ENCODE results near the gene ABCA2.
"Not testable (repeated sequence)": the region's sequence is repeated elsewhere in the genome, so short reads cannot be mapped to it uniquely, and the experiment has no call there.

Gene ABCA2

DNA sequence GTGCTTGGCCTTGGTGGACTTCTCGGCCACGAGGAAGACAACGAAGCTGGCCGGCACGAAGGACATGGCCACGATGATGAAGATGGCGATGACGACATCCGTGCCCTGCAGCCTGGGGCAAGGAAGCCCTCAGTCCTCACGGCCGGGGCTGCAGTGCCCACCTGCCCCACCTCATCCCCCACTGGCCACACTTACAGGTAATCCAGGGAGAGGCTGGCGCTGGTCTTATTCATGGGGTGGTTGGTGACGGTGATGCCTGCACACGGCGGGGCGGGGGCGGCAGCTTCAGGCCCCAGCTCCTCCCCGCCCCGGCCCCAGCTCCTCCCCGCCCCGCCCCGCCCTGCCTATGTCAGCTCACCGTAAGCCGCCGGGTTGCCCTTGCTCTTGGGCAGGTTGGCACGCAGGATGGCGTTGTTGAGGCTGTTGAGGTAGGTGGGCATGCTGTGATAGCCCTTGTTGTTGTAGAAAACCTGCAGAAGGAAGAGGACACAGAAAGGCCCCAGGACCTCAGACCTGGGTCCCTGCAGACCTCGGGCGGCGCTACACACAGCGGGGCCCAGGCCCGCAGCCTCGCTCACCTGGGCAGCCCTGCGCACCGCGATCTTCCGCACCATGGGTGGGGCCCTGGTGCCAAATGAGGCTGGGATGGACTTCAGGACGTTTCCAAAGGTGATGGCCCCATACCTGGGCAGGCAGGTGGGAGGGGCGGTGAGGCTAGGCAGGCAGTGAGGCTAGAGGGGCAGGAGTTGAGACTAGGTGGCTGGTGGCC is 15.9 kb downstream of the ABCA2 start:
- no peak overlapping the region for H3K4me3 ChIP-seq (ENCODE audit: low read depth, low read length)
- no peaks in the 10 kb centered on the region for H3K27me3 ChIP-seq (ENCODE audit: control insufficient read depth, insufficient read depth, low read length)
- H3K4me1 ChIP-seq (ENCODE audit: control insufficient read depth, insufficient read depth, low read length) = no peaks in the 10 kb centered on the region
- no peaks in the 10 kb centered on the region for H3K9me3 ChIP-seq (ENCODE audit: control insufficient read depth, insufficient read depth, low read length)
- H3K9ac ChIP-seq (ENCODE audit: low read depth, low read length) = no peak overlapping the region
- no peaks in the 10 kb centered on the region for H3K36me3 ChIP-seq (ENCODE audit: control insufficient read depth, insufficient read depth, low read length)
- no peak overlapping the region for H3K27ac ChIP-seq (ENCODE audit: low read depth, low read length)

DNA sequence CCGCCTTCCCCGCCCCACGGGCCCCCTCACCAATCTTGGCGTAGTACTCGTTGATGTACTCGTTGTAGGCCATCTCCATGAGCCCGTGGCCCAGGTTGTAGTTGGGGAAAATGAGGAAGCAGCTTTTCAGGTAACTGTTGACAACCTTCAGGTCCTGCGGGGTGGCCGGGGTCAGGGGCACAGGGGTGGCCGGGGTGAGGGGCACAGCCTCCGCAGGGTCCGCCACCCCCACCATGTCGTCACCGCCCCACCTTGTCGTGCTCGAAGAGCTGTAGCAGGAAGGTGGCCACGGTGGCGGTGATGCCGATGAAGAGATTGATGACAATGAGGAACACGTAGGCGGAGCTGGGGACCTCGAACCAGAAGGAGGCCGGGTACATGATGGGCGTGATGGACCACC is 16.9 kb downstream of the ABCA2 start:
- Histone ChIP-seq H3K4me1 (ENCODE audit: control insufficient read depth, insufficient read depth, low read length) (no peaks in the 10 kb centered on the region), H3K27me3 (ENCODE audit: control insufficient read depth, insufficient read depth, low read length) (no peaks in the 10 kb centered on the region), H3K4me3 (ENCODE audit: low read depth, low read length) (no peak overlapping the region), H3K9ac (ENCODE audit: low read depth, low read length) (no peak overlapping the region), H3K36me3 (ENCODE audit: control insufficient read depth, insufficient read depth, low read length) (no peaks in the 10 kb centered on the region), H3K9me3 (ENCODE audit: control insufficient read depth, insufficient read depth, low read length) (no peaks in the 10 kb centered on the region), H3K27ac (ENCODE audit: low read depth, low read length) (no peak overlapping the region)

DNA sequence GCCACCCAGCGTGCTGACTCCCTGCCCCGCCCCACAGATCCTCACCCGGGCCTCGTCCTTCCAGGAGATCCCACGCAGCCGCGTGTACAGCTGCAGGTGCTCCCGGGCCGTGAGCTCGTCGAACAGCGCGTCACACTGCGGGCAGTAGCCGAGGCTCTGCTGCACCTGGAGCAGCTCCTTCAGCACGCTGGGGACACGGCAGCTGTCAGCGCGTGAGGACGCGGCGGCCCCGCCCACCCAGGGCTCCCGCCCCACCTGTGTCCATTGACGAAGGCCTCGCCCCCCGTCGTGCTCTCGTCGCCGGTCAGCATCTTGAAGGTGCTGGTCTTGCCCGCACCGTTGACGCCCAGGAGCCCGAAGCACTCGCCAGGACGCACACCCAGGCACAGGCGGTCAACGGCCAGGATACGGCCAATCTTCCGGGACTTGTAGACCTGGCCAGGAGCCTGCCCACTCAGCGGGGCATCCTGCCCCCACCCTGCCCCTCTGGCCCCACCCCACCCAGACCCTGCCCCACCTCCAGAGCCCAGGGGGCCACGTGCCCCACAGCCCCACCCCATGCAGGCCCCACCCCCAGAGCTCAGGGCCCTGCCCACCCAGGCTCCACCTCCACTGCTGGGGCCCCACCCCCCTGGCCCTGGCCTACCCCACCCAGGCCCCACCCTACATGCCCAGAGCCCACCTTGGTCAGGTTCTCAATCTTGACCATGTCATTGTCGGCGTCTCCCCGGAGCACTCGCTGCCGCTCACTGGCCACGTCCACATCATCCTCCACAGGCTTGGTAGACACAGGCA is 17.9 kb downstream of the ABCA2 start:
- Histone ChIP-seq H3K27me3 (ENCODE audit: control insufficient read depth, insufficient read depth, low read length) (no peaks in the 10 kb centered on the region), H3K9ac (ENCODE audit: low read depth, low read length) (no peak overlapping the region), H3K4me3 (ENCODE audit: low read depth, low read length) (no peak overlapping the region), H3K36me3 (ENCODE audit: control insufficient read depth, insufficient read depth, low read length) (no peaks in the 10 kb centered on the region), H3K4me1 (ENCODE audit: control insufficient read depth, insufficient read depth, low read length) (no peaks in the 10 kb centered on the region), H3K9me3 (ENCODE audit: control insufficient read depth, insufficient read depth, low read length) (no peaks in the 10 kb centered on the region), H3K27ac (ENCODE audit: low read depth, low read length) (no peak overlapping the region)

DNA sequence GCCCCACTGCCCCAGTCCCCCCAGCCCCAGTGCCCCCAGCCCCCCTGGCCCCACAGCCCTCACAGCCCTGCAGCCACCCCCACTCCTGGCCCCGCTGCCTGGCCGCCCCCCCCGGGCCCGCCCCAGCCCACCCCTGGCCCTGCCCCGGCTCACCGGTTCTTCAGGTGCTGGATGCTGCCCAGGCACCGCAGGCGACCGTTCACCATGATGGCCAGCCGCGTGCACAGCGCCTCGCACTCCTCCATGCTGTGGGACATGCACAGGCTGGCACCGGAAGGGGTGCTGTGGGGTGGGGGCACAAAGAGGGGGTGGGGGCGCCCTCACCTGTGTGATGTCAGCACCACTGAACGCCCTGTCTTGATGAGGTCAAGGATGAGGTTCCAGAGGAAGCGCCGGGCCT is 18.8 kb downstream of the ABCA2 start:
- H3K36me3 ChIP-seq (ENCODE audit: control insufficient read depth, insufficient read depth, low read length) = no peaks in the 10 kb centered on the region
- no peak overlapping the region for H3K9ac ChIP-seq (ENCODE audit: low read depth, low read length)
- H3K4me1 ChIP-seq (ENCODE audit: control insufficient read depth, insufficient read depth, low read length) = no peaks in the 10 kb centered on the region
- H3K9me3 ChIP-seq (ENCODE audit: control insufficient read depth, insufficient read depth, low read length) = no peaks in the 10 kb centered on the region; the same call in 1 of the 2 replicates
- no peaks in the 10 kb centered on the region for H3K27me3 ChIP-seq (ENCODE audit: control insufficient read depth, insufficient read depth, low read length)
- no peak overlapping the region for H3K4me3 ChIP-seq (ENCODE audit: low read depth, low read length)
- H3K27ac ChIP-seq (ENCODE audit: low read depth, low read length) = no peak overlapping the region

DNA sequence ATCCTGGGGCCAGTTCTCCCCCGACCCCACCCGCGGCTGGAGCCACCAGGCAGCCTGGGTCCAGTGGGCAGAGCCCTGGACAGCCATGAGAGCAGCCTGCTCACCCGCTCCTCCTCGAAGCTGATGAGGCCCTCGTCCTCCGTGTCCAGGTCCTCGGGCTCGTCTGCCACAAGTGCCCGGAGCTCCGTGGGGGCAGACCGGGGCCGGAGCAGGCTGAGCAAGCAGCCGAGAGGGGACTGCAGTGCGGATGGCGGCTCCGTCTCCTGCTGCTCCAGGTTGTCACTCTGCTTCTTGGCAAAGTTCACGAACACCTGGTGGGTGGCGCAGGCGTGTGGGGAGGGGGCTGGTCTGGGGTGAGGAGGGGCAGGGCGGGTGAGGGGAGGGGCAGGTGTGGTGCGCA is 19.7 kb downstream of the ABCA2 start:
- no peaks in the 10 kb centered on the region; the same call in 1 of the 2 replicates for H3K9me3 ChIP-seq (ENCODE audit: control insufficient read depth, insufficient read depth, low read length)
- H3K27ac ChIP-seq (ENCODE audit: low read depth, low read length) = no peak overlapping the region
- no peaks in the 10 kb centered on the region for H3K27me3 ChIP-seq (ENCODE audit: control insufficient read depth, insufficient read depth, low read length)
- no peak overlapping the region for H3K9ac ChIP-seq (ENCODE audit: low read depth, low read length)
- H3K4me3 ChIP-seq (ENCODE audit: low read depth, low read length) = no peak overlapping the region
- H3K4me1 ChIP-seq (ENCODE audit: control insufficient read depth, insufficient read depth, low read length) = no peaks in the 10 kb centered on the region
- H3K36me3 ChIP-seq (ENCODE audit: control insufficient read depth, insufficient read depth, low read length) = no peaks in the 10 kb centered on the region

DNA sequence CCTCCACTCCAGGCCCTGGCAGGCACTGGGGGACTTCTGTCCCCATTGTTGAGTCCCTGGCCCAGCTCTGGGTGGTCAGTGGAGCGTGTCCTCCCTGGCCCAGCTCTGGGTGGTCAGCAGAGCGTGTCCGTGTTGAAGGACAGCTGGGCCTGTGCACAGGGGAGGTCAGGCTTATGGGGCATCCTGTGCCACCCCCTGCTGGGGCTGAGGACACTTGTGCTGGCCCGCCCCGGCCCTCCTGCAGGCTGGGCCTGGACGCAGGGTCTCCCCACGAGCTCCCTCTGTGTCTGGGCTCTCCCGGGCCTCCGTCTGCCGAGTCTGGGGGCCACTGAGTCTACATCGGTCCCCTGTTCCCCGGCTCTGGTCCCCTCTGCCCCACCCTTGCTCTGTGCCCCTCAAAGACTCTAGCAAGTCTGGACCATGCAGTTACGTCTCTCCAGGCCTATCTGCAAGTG is 20.2 kb downstream of the ABCA2 start:
- no peaks in the 10 kb centered on the region; the same call in 1 of the 2 replicates for H3K9me3 ChIP-seq (ENCODE audit: control insufficient read depth, insufficient read depth, low read length)

DNA sequence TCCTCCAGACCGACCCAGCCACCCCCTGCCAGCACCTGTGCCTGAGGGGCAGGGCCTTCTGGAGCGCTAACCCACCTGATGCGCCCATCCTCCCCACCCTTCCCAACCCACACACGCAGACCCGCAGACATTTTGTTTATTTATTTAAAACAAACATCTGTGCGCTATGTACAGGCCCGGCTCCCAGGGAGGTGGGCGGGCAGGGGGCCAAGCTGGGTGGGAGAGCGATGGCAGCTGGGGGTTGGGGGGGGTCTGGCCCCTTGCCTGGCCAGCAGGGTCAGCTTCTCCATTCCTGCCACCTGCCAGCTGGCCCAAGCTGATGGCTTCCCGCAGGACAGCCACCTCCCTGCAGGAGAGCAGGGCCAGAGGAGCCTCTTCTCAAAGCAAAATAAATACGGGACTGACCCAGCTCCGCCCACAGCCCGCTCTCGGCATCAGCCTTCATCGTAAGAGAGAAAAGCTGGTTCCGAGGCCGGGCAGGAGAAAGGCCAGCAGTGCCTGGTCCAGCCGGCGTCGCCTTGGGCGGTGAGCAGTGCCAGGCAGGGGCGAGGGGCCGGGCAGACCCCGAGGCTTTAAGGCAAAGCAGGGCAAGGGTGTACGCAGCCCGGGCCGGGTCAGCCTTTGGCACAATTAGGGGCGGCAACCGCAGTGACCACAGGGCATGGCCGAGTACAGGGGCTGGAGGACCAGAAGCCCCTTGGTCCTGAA is 20.8 kb downstream of the ABCA2 start:
- no peaks in the 10 kb centered on the region for H3K4me1 ChIP-seq (ENCODE audit: control insufficient read depth, insufficient read depth, low read length)
- no peaks in the 10 kb centered on the region for H3K36me3 ChIP-seq (ENCODE audit: control insufficient read depth, insufficient read depth, low read length)
- H3K9me3 ChIP-seq (ENCODE audit: control insufficient read depth, insufficient read depth, low read length) = no peaks in the 10 kb centered on the region; the same call in 1 of the 2 replicates
- no peaks in the 10 kb centered on the region for H3K27me3 ChIP-seq (ENCODE audit: control insufficient read depth, insufficient read depth, low read length)
- no peak overlapping the region for H3K4me3 ChIP-seq (ENCODE audit: low read depth, low read length)
- H3K9ac ChIP-seq (ENCODE audit: low read depth, low read length) = no peak overlapping the region
- H3K27ac ChIP-seq (ENCODE audit: low read depth, low read length) = no peak overlapping the region

More for the DNA sequence above, 20.2 kb downstream of the ABCA2 start:
- no peaks in the 10 kb centered on the region for H3K36me3 ChIP-seq (ENCODE audit: control insufficient read depth, insufficient read depth, low read length)
- H3K27me3 ChIP-seq (ENCODE audit: control insufficient read depth, insufficient read depth, low read length) = no peaks in the 10 kb centered on the region
- no peak overlapping the region for H3K9ac ChIP-seq (ENCODE audit: low read depth, low read length)
- no peak overlapping the region for H3K27ac ChIP-seq (ENCODE audit: low read depth, low read length)
- H3K4me3 ChIP-seq (ENCODE audit: low read depth, low read length) = no peak overlapping the region
- no peaks in the 10 kb centered on the region for H3K4me1 ChIP-seq (ENCODE audit: control insufficient read depth, insufficient read depth, low read length)

DNA sequence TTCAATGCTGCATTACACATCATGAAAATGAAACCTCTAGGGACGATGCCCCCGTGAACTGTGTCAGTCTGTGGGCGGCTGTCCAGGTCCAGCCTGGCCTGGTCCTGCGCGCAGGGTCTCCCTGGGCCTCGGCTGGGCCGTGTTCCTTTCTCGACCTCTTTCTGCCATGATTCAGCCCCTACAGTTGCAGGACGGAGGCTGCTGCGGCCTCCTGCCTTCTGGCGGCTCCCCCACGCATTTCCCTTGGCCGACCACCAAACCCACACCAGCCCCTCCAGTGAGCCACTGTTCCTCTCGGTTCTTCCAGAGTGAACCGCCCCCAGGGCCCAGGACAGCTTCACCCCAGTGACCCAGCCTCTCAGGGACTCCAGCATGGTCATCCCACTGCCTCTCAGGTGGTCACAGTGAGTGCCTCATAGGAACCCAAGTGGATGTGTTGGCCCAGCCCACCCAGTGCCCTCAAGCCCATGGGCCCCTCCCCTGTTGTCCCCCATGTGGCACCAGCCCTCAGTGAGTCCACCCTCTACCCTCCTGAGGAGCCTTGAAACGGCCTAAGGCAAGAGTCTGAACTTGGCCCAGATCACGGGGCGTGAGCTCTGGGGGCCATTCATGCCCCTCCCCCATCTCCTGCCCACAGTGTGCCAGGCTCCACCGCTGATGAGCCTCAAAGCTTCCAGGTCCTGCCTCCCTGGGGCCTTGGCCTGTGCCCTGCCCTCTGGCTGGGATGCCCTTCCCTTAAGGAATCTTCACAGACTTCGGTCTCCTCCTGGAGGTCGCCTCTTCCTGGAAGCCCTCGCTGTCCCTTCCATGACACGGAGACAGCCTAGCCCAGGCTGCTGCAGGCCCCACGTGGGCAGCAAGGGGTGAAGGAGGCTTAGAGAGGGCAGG is 21.7 kb downstream of the ABCA2 start:
- Histone ChIP-seq H3K9ac (ENCODE audit: low read depth, low read length) (no peak overlapping the region), H3K36me3 (ENCODE audit: control insufficient read depth, insufficient read depth, low read length) (no peaks in the 10 kb centered on the region), H3K4me1 (ENCODE audit: control insufficient read depth, insufficient read depth, low read length) (no peaks in the 10 kb centered on the region), H3K27ac (ENCODE audit: low read depth, low read length) (no peak overlapping the region), H3K4me3 (ENCODE audit: low read depth, low read length) (no peak overlapping the region), H3K9me3 (ENCODE audit: control insufficient read depth, insufficient read depth, low read length) (no peaks in the 10 kb centered on the region; the same call in 1 of the 2 replicates), H3K27me3 (ENCODE audit: control insufficient read depth, insufficient read depth, low read length) (no peaks in the 10 kb centered on the region)

DNA sequence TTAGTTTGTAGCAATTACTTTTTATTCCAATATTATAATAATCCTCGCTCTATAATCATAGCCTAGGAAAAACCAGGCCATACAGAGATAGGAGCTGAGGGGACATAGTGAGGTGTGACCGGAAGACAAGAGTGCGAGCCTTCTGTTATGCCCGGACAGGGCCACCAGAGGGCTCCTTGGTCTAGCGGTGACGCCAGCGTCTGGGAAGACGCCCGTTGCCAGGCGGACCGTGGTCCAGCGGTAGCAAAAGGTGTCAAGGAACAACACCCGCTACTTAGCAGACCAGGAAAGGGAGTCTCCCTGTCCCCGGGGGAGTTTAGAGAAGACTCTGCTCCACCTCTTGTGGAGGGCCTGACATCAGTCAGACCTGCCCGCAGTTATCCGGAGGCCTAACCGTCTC is 23.8 kb downstream of the ABCA2 start:
- not testable (repeated sequence) for H3K4me3 ChIP-seq (ENCODE audit: low read depth, low read length); H3K27me3 ChIP-seq (ENCODE audit: control insufficient read depth, insufficient read depth, low read length); H3K9ac ChIP-seq (ENCODE audit: low read depth, low read length); H3K27ac ChIP-seq (ENCODE audit: low read depth, low read length); H3K36me3 ChIP-seq (ENCODE audit: control insufficient read depth, insufficient read depth, low read length); H3K4me1 ChIP-seq (ENCODE audit: control insufficient read depth, insufficient read depth, low read length); H3K9me3 ChIP-seq (ENCODE audit: control insufficient read depth, insufficient read depth, low read length)

DNA sequence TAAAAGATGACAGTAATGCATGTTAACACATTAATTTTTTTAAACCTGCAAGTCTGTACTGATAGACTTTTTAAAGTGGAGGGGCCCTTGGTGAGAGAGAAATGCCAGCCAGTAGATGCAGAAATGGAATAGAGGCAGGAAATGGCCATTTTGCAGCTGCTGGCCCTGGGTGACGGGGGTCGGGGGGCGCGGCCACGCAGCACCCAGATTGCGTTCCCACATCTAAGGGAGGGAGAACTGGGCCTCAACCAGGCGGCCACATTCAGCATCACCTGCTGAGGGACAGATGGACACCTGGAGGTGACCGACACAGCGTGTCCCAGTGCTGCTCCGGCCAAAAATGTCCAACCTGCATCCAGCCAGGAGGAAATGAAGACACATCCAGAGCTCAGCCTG is 25.4 kb downstream of the ABCA2 start:
- H3K36me3 ChIP-seq (ENCODE audit: control insufficient read depth, insufficient read depth, low read length) = no peaks in the 10 kb centered on the region
- H3K4me1 ChIP-seq (ENCODE audit: control insufficient read depth, insufficient read depth, low read length) = no peaks in the 10 kb centered on the region; the same call in 1 of the 2 replicates
- H3K9ac ChIP-seq (ENCODE audit: low read depth, low read length) = no peak overlapping the region
- H3K9me3 ChIP-seq (ENCODE audit: control insufficient read depth, insufficient read depth, low read length) = no peaks in the 10 kb centered on the region; the same call in 1 of the 2 replicates
- no peak overlapping the region for H3K27ac ChIP-seq (ENCODE audit: low read depth, low read length)
- 0 out of 2 replicates have a peak, but pooled peaks cover under 1% of the 10 kb centered on the region for H3K27me3 ChIP-seq (ENCODE audit: control insufficient read depth, insufficient read depth, low read length)
- H3K4me3 ChIP-seq (ENCODE audit: low read depth, low read length) = no peak overlapping the region

All from HUES48 (cell line).